Subcutaneous abdominal adipose tissue (tissue), 5 donors: Measurements from ENCODE around the gene UNC5B.

Experiments
- H3K27ac ChIP-seq: one replicate; pipeline ENCODE4 v1.7.0; 2013; ENCODE audit warnings: low read depth, mild to moderate bottlenecking, inconsistent platforms, low read length, moderate library complexity
- H3K27me3 ChIP-seq, 5 donors: one replicate each; pipeline ENCODE4 v1.7.0; 2013; ENCODE audit warnings: low read length in 5 of 5, inconsistent platforms in 1 of 5; ENCODE audit not compliant: control insufficient read depth in 5 of 5, insufficient read depth in 4 of 5
- H3K36me3 ChIP-seq, 5 donors: one replicate each; pipeline ENCODE4 v1.7.0; 2013; ENCODE audit warnings: low read length in 5 of 5; ENCODE audit not compliant: control insufficient read depth in 5 of 5, insufficient read depth in 5 of 5
- H3K4me1 ChIP-seq, 5 donors: one replicate each; pipeline ENCODE4 v1.7.0; 2013; ENCODE audit warnings: low read length in 5 of 5, mild to moderate bottlenecking in 3 of 5, moderate library complexity in 1 of 5; ENCODE audit not compliant: control insufficient read depth in 5 of 5, insufficient read depth in 5 of 5
- H3K4me3 ChIP-seq, 5 donors: one replicate each; pipeline ENCODE4 v1.7.0; 2013; ENCODE audit warnings: low read length in 5 of 5, low read depth in 1 of 5
- H3K9ac ChIP-seq, 5 donors: one replicate each; pipeline ENCODE4 v1.7.0; 2013; ENCODE audit warnings: low read length in 5 of 5, mild to moderate bottlenecking in 4 of 5, moderate library complexity in 3 of 5
- H3K9me3 ChIP-seq, 5 donors: one replicate each; pipeline ENCODE4 v1.7.0; 2013; ENCODE audit warnings: low read length in 5 of 5; ENCODE audit not compliant: control insufficient read depth in 5 of 5
- donor health status: healthy.
- donor health status: healthy.
- donor health status: healthy.
- donor health status: healthy.
- donor health status: healthy.

UNC5B gene

GRCh38 chr10:71205468-71205867 is 6.9 kb upstream of the UNC5B start:
- H3K27me3 ChIP-seq = peaks cover 5 to 18% (median 11%) of the 10 kb centered on the region in 5 donors
- H3K9ac ChIP-seq = no peak overlapping the region
- no peaks in the 10 kb centered on the region for H3K36me3 ChIP-seq
- H3K4me3 ChIP-seq = no peak overlapping the region
- H3K9me3 ChIP-seq = no peaks in the 10 kb centered on the region
- peaks cover 0 to 7% (median 3%) of the 10 kb centered on the region in 5 donors for H3K4me1 ChIP-seq
- no peak overlapping the region for H3K27ac ChIP-seq

DNA sequence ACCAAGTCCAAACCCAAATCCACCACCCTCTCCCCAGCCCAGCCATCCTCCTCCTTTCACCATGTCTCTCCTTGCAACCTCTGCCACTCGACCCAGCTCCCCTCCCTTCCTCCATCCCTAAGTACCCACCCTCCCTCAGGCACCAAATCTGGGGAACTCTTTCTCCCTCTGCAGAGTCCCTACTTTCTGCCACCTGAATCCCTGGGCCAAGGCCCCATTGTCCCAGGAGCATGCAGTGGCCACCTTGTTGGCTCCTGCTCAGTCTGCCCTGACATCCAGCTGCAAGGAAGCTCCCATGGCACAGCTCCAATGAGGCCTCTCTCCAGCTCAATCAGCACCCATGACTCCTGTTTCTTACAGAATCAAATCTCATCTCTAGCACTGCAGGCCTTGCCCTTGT is 5.5 kb upstream of the UNC5B start:
- H3K4me1 ChIP-seq = peaks cover 0 to 11% (median 6%) of the 10 kb centered on the region in 5 donors
- peaks cover 8 to 28% (median 22%) of the 10 kb centered on the region in 5 donors for H3K27me3 ChIP-seq
- no peak overlapping the region for H3K9ac ChIP-seq
- no peaks in the 10 kb centered on the region for H3K36me3 ChIP-seq
- no peak overlapping the region for H3K27ac ChIP-seq
- H3K9me3 ChIP-seq = no peaks in the 10 kb centered on the region
- H3K4me3 ChIP-seq = no peak overlapping the region

DNA sequence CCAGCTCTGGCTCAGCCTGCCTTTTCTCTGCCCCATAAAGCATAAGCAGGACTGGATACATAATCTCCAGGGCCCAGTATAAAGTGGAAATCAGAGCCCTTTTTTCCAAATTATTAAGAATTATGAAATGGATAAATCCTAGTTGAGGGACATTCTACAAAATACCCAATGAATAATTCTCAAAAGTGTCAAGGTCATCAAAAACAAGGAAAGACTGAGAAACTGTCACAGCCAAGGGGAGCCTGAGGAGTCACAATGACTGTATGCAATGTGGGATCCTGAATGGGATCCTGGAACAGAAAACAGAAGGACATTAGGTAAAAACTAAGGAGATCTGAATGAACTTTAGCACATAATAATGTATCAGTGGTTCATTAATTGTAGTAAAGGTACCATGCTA is 4.8 kb upstream of the UNC5B start:
- peaks cover 8 to 28% (median 22%) of the 10 kb centered on the region in 5 donors for H3K27me3 ChIP-seq
- no peaks in the 10 kb centered on the region for H3K9me3 ChIP-seq
- H3K36me3 ChIP-seq = no peaks in the 10 kb centered on the region
- H3K4me1 ChIP-seq = peaks cover 0 to 14% (median 10%) of the 10 kb centered on the region in 5 donors
- no peak overlapping the region for H3K9ac ChIP-seq
- H3K4me3 ChIP-seq = no peak overlapping the region
- no peak overlapping the region for H3K27ac ChIP-seq

- H3K4me3 ChIP-seq = no peak overlapping the region
- peaks cover 8 to 41% (median 26%) of the 10 kb centered on the region in 5 donors for H3K27me3 ChIP-seq
- H3K27ac ChIP-seq = no peak overlapping the region
- H3K4me1 ChIP-seq = peaks cover 0 to 31% (median 26%) of the 10 kb centered on the region in 5 donors
- H3K9me3 ChIP-seq = no peaks in the 10 kb centered on the region
- no peaks in the 10 kb centered on the region for H3K36me3 ChIP-seq
- H3K9ac ChIP-seq = no peak overlapping the region
These were observed 3.0 kb upstream of the UNC5B start for GRCh38 chr10:71209352-71209715.

DNA sequence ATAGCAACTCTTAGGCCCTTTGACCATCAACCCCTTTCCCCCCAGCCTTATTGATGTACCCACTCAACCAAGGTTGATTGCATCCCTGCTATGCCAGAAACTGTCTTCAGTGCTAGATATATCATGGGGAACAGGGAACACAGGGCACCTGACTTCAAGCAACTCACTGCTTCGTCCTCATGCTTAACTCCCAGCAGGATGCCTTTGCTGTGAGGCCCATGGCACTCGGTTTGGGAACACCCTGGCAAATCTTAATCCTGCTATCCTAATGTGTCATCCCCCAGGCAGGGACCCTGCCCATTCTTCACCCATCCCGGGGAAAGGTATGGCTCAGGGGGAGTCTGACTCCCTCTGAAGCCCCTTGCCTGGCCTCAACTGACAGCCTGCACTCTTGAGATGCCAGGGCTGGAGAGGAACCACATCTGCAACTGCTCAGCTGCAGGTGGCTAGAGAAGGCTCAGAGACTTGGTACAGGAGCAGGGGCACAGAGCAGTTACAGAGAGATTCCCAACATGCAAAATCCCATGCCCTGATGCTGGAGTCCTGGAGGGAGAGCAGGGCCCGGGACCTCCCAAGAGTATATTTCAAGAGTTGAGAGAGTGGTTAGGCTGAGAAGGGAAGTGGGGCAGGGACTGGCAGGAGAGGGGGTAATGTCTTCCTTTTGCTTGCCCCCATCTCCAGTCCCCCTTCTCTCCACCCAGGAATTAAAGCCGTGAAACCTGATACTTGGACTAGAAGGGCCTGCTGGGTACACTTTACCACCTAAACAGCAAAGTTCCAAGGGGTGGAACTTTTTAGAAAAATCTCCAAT is 2.4 kb upstream of the UNC5B start:
- no peaks in the 10 kb centered on the region for H3K36me3 ChIP-seq
- H3K9ac ChIP-seq = no peak overlapping the region
- H3K4me3 ChIP-seq = no peak overlapping the region
- H3K27me3 ChIP-seq = peaks cover 8 to 45% (median 26%) of the 10 kb centered on the region in 5 donors
- H3K4me1 ChIP-seq = peaks cover 0 to 31% (median 26%) of the 10 kb centered on the region in 5 donors
- H3K9me3 ChIP-seq = no peaks in the 10 kb centered on the region
- H3K27ac ChIP-seq = no peak overlapping the region

- Histone ChIP-seq H3K9ac (no peak overlapping the region), H3K9me3 (no peaks in the 10 kb centered on the region), H3K36me3 (no peaks in the 10 kb centered on the region), H3K4me3 (no peak overlapping the region), H3K27ac (no peak overlapping the region), H3K27me3 (peaks cover 8 to 45% (median 26%) of the 10 kb centered on the region in 5 donors), H3K4me1 (peaks cover 0 to 31% (median 26%) of the 10 kb centered on the region in 5 donors)
These were observed 1.9 kb upstream of the UNC5B start for GRCh38 chr10:71210542-71210871.

DNA sequence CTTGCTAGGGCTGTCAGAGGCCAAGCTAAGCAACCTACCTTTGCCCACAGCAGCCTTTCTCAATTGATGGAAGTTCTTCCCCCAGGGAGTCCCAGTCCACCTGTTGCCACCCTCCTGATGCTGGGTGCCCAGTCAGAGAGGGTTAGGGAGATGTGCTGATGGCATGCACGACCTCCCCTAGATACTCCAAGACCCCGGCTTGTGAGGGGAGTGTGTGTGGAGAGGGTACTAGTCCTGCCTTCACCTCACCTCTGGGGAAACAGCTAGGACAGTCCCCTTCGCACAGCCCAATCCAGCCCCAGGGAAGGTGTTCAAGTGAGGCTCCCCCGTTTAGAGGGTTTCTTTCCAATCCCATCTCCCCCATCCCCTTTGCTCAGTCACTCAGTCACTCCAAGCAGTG is 1.3 kb upstream of the UNC5B start:
- no peak overlapping the region for H3K27ac ChIP-seq
- no peak overlapping the region for H3K4me3 ChIP-seq
- no peak overlapping the region for H3K9ac ChIP-seq
- no peaks in the 10 kb centered on the region for H3K9me3 ChIP-seq
- peaks cover 0 to 31% (median 26%) of the 10 kb centered on the region in 5 donors for H3K4me1 ChIP-seq
- no peaks in the 10 kb centered on the region for H3K36me3 ChIP-seq
- peaks cover 8 to 45% (median 26%) of the 10 kb centered on the region in 5 donors for H3K27me3 ChIP-seq

- no peaks in the 10 kb centered on the region for H3K9me3 ChIP-seq
- H3K36me3 ChIP-seq = no peaks in the 10 kb centered on the region
- peaks cover 8 to 42% (median 22%) of the 10 kb centered on the region in 5 donors for H3K27me3 ChIP-seq
- H3K4me3 ChIP-seq = peak overlapping the region; percentile 56 to 73 (median 67)
- no peak overlapping the region for H3K27ac ChIP-seq
- H3K9ac ChIP-seq = peak overlapping the region in 3 of 5 donors; percentile 42 to 79 (median 66)
- peaks cover 0 to 38% (median 32%) of the 10 kb centered on the region in 5 donors for H3K4me1 ChIP-seq
These were observed 524 bp upstream of the UNC5B start for GRCh38 chr10:71211775-71212317.

- Histone ChIP-seq H3K4me3 (peak overlapping the region; percentile 67 to 77 (median 71)), H3K27me3 (peaks cover 8 to 39% (median 22%) of the 10 kb centered on the region in 5 donors), H3K36me3 (no peaks in the 10 kb centered on the region), H3K4me1 (peaks cover 0 to 49% (median 44%) of the 10 kb centered on the region in 5 donors), H3K9me3 (no peaks in the 10 kb centered on the region), H3K27ac (no peak overlapping the region), H3K9ac (peak overlapping the region in 3 of 5 donors; percentile 46 to 52 (median 50))
These were observed 804 bp downstream of the UNC5B start for GRCh38 chr10:71213127-71213621.
